Liver (tissue), 3 donors: ENCODE results near the gene KYAT1.

Experiments used
- CTCF ChIP-seq: fragments of 150-350 bp; IDR thresholded peaks from 2 replicates; pipeline ENCODE4 v1.5.1; 2017; ENCODE audit warnings: improper control_type of control experiment, low read depth, low read length; ENCODE audit not compliant: missing input control
- EGR1 ChIP-seq, 2 donors: IDR thresholded peaks; 2 replicates each; pipeline ENCODE4 v1.6.1; 2016 to 2018; ENCODE audit warnings: antibody characterized with exemption in 2 of 2, low read depth in 2 of 2
- JUND ChIP-seq, 2 donors: IDR thresholded peaks; 2 replicates each; pipeline ENCODE4 v1.6.1; 2016; ENCODE audit warnings: antibody characterized with exemption in 2 of 2
- RAD21 ChIP-seq, 2 donors: IDR thresholded peaks; 2 replicates each; pipeline ENCODE4 v1.6.1; 2016; ENCODE audit warnings: antibody characterized with exemption in 2 of 2, mild to moderate bottlenecking in 2 of 2
- REST ChIP-seq: IDR thresholded peaks from 2 replicates; pipeline ENCODE4 v1.6.1; 2016; ENCODE audit warnings: antibody characterized with exemption, mild to moderate bottlenecking
- SP1 ChIP-seq: IDR thresholded peaks from 2 replicates; pipeline ENCODE4 v1.6.1; 2018; ENCODE audit warnings: antibody characterized with exemption, mild to moderate bottlenecking
- TAF1 ChIP-seq: conservative IDR thresholded peaks from 2 replicates; pipeline ENCODE4 v1.6.1; 2016; ENCODE audit warnings: antibody characterized with exemption, mild to moderate bottlenecking
- YY1 ChIP-seq: IDR thresholded peaks from 2 replicates; pipeline ENCODE4 v1.6.1; 2016; ENCODE audit warnings: antibody characterized with exemption, mild to moderate bottlenecking
- ZBTB33 ChIP-seq: IDR thresholded peaks from 2 replicates; pipeline ENCODE4 v1.6.1; 2016; ENCODE audit warnings: antibody characterized with exemption
- donor health status: healthy.
- donor health status: healthy.

GRCh38 chr9:128887049-128887448, 5.3 kb upstream of the KYAT1 start:
- TF ChIP-seq CTCF (no peak), RAD21 (IDR thresholded peaks at IDR 0.05) (no peak), JUND (IDR thresholded peaks at IDR 0.05) (no peak), SP1 (no peak), REST (no peak), EGR1 (IDR thresholded peaks at IDR 0.05; ENCODE audit: low read depth in 2 of 2) (no peak), YY1 (no peak), ZBTB33 (no peak), TAF1 (no peak)
